GM12878 (cell line): Measurements from ENCODE around the gene FBLN1. TPM values are rescaled to one million over a fixed set of nuclear protein-coding genes. Genes with fewer than 3 reads are reported as not detected.

ENCODE experiments used
- ATAC-seq: fragments of 200-7000 bp; cut with Tn5 transposase; 3 replicates; pipeline ENCODE4 v1.9.1; 2020; ENCODE audit warnings: mild to moderate bottlenecking, moderate library complexity
- BruUV-seq: library from RNA; stranded (reverse); fragments of 400-500 nt; replicated peaks from 2 replicates; lab custom pipeline; 2021; lab: Mats Ljungman, UMichigan
- CTCF ChIA-PET: fragments of 300-600 bp; sonication (Branson Sonifier 250); formaldehyde crosslinking; extraction: SDS; loops from one replicate; lab custom pipeline; 2021; ENCODE audit warnings: inconsistent platforms; lab: Yijun Ruan, JAX
- POLR2A ChIA-PET: fragments of 350-600 bp; formaldehyde crosslinking; extraction: SDS; loops from one replicate; lab custom pipeline; 2021; ENCODE audit warnings: inconsistent platforms; lab: Charles Lee
- RAD21 ChIA-PET: fragments of 300-600 bp; sonication (Branson Sonifier 250); formaldehyde crosslinking; loops from one replicate; lab custom pipeline; 2023; ENCODE audit warnings: antibody characterized with exemption; ENCODE audit not compliant: unreplicated experiment; lab: Charles Lee
- SMC1A ChIA-PET: fragments of 300-600 bp; sonication (Branson Sonifier 250); formaldehyde crosslinking; loops from one replicate; lab custom pipeline; 2023; ENCODE audit not compliant: unreplicated experiment, uncharacterized antibody; lab: Charles Lee
- DNase-seq: peaks from one replicate; pipeline ENCODE4 v3.0.0-alpha.2; 2011; ENCODE audit warnings: low read depth, low spot score
- FAIRE-seq: peaks from 3 replicates; lab custom pipeline; 2011; peaks lifted over from hg19 to GRCh38; lab: Jason Lieb, UNC
- H2AFZ ChIP-seq: 2 replicates; pipeline ENCODE4 v1.6.0; 2011; ENCODE audit warnings: low read depth, low read length, control low read depth; ENCODE audit not compliant: control insufficient read depth
- H3K27ac ChIP-seq: 2 replicates; pipeline ENCODE4 v1.5.1; 2011; ENCODE audit warnings: control low read depth; ENCODE audit not compliant: control insufficient read depth, insufficient read depth
- H3K27me3 ChIP-seq, 2 experiments: replicated peaks in 1 of 2; 2 replicates each; pipeline versions ENCODE4 v1.6.0 to v1.6.1; 2011; ENCODE audit warnings: low read length in 1 of 2; ENCODE audit not compliant: control insufficient read depth in 2 of 2, insufficient read depth in 2 of 2
- H3K36me3 ChIP-seq, 2 experiments: 2 replicates each; pipeline ENCODE4 v1.5.1; 2011; ENCODE audit warnings: low read length in 1 of 2; ENCODE audit not compliant: control insufficient read depth in 2 of 2, insufficient read depth in 2 of 2
- H3K4me1 ChIP-seq: 2 replicates; pipeline ENCODE4 v1.6.1; 2011; ENCODE audit warnings: mild to moderate bottlenecking, low read length, moderate library complexity, mixed read lengths; ENCODE audit not compliant: control insufficient read depth, insufficient read depth
- H3K4me2 ChIP-seq: 2 replicates; pipeline ENCODE4 v1.6.0; 2011; ENCODE audit warnings: control low read depth; ENCODE audit not compliant: control insufficient read depth, insufficient read depth
- H3K4me3 ChIP-seq: fragments of 200-600 bp; sonication (generic); 2 replicates; pipeline ENCODE4 v1.5.1; 2016
- H3K79me2 ChIP-seq: 2 replicates; pipeline ENCODE4 v1.6.0; 2011; ENCODE audit warnings: low read length; ENCODE audit not compliant: control insufficient read depth, insufficient read depth
- H3K9ac ChIP-seq: 2 replicates; pipeline ENCODE4 v1.8.0; 2011; ENCODE audit warnings: low read length, control low read depth, mixed read lengths; ENCODE audit not compliant: control insufficient read depth, insufficient read depth
- H3K9me3 ChIP-seq: replicated peaks from 3 replicates; pipeline ENCODE4 v1.5.1; 2011; ENCODE audit warnings: mild to moderate bottlenecking, low read length; ENCODE audit not compliant: control insufficient read depth, insufficient read depth
- H4K20me1 ChIP-seq: 2 replicates; pipeline ENCODE4 v1.6.0; 2011; ENCODE audit not compliant: control insufficient read depth, insufficient read depth
- KDM1A ChIP-seq: fragments of 200-600 bp; sonication (generic); IDR thresholded peaks from 2 replicates; pipeline ENCODE4 v1.6.1; 2016; ENCODE audit warnings: borderline replicate concordance
- TCF3 ChIP-seq: IDR thresholded peaks from 2 replicates; pipeline ENCODE4 v1.6.1; 2012; ENCODE audit warnings: low read depth, mild to moderate bottlenecking, low read length, borderline replicate concordance; ENCODE audit not compliant: insufficient read depth
- WGBS: methylation state at CpG from one replicate; pipeline ENCODE4 v1.1.6; 2016; ENCODE audit warnings: low lambda C conversion rate; ENCODE audit not compliant: insufficient replicate concordance, insufficient coverage; ENCODE audit errors: missing lambda C conversion rate; 5-methylcytosine and 5-hydroxymethylcytosine counted together
- in situ Hi-C: fragments of 300-500 bp; cut with MboI; formaldehyde crosslinking; loops from 9 replicates; pipeline ENCODE4 v1.14.3; 2018; ENCODE audit warnings: mixed read lengths
- intact Hi-C: fragments of 100-400 bp; cut with micrococcal nuclease; formaldehyde crosslinking; loops from one replicate; pipeline ENCODE4 v1.14.2; 2022; ENCODE audit not compliant: unreplicated experiment
- polyA plus RNA-seq, 11 experiments: library from polyadenylated mRNA; depleted of rRNA in 4 of 11; unstranded in 6 of 11; stranded (reverse) in 5 of 11; fragments of >200 nt; fragmentation: Nextera tagmentation in 4 of 11; fragmentation: Illumina TruSeq in 1 of 11; extraction: Ambion mirVana in 4 of 11; extraction: Trizol in 1 of 11; gene quantifications; 1 replicate in 1 of 11; 2 replicates in 10 of 11; pipeline versions ENCODE4 v1.2.1 to v1.2.3, GENCODE V29; 2011 to 2016; ENCODE audit warnings: inconsistent platforms in 2 of 11, missing spikeins in 2 of 11, low read depth in 1 of 11
- total RNA-seq, 4 experiments: library from RNA; depleted of rRNA in 3 of 4; stranded (reverse); fragments of >200 nt in 3 of 4; fragmentation: Illumina TruSeq in 1 of 4; extraction: Trizol in 1 of 4; gene quantifications; 2 replicates each; pipeline versions ENCODE4 v1.2.1 to v1.2.3, GENCODE V29; 2013 to 2021
- TF ChIP-seq, protein P1 (sequence below): fragments of 450-650 bp; formaldehyde crosslinking; IDR thresholded peaks from 2 replicates; pipeline ENCODE4 v1.4.0; 2022; ENCODE audit warnings: mild to moderate bottlenecking, moderate library complexity
- TF ChIP-seq, protein P2 (sequence below): fragments of 450-650 bp; IDR thresholded peaks from 2 replicates; pipeline ENCODE4 v1.6.1; 2017; ENCODE audit warnings: mild to moderate bottlenecking
- TF ChIP-seq, protein P3 (sequence below): fragments of 450-650 bp; IDR thresholded peaks from 2 replicates; pipeline ENCODE4 v1.6.1; 2016; ENCODE audit warnings: mild to moderate bottlenecking, moderate library complexity, borderline replicate concordance

FBLN1 gene
- total and polyA plus RNA-seq, 10 of the 15 experiments (the other 5 are each of a cell fraction or from before 2014, with no cell fraction given), result 0.20 to 0.51 TPM; not detected in 8

DNA sequence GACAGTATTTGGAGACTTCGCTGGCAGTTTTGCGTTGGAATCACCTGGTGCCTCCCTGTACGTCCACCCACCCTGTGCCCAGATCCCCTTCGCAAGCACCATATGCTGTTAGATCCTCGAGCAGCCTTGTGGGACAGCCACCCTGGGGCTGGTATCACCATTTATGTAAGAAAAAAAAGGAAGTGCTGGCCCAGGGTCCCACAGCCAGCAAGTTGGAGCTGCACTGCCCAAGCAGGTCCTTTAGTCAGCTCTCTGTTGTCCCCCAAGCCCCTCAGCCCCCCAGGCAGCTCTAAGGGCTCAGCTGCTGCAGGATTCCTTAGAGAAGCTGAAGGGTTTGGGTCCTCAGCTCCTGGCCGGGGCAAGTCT is 80.3 kb downstream of the FBLN1 start (continued):
- TF ChIP-seq, protein P1, sequence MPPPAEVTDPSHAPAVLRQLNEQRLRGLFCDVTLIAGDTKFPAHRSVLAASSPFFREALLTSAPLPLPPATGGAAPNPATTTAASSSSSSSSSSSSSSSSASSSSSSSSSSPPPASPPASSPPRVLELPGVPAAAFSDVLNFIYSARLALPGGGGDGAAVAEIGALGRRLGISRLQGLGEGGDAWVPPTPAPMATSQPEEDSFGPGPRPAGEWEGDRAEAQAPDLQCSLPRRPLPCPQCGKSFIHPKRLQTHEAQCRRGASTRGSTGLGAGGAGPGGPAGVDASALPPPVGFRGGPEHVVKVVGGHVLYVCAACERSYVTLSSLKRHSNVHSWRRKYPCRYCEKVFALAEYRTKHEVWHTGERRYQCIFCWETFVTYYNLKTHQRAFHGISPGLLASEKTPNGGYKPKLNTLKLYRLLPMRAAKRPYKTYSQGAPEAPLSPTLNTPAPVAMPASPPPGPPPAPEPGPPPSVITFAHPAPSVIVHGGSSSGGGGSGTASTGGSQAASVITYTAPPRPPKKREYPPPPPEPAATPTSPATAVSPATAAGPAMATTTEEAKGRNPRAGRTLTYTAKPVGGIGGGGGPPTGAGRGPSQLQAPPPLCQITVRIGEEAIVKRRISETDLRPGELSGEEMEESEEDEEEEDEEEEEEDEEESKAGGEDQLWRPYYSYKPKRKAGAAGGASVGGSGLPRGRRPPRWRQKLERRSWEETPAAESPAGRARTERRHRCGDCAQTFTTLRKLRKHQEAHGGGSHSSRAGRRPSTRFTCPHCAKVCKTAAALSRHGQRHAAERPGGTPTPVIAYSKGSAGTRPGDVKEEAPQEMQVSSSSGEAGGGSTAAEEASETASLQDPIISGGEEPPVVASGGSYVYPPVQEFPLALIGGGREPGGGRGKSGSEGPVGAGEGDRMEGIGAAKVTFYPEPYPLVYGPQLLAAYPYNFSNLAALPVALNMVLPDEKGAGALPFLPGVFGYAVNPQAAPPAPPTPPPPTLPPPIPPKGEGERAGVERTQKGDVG, result no peak
- TF ChIP-seq, protein P2, sequence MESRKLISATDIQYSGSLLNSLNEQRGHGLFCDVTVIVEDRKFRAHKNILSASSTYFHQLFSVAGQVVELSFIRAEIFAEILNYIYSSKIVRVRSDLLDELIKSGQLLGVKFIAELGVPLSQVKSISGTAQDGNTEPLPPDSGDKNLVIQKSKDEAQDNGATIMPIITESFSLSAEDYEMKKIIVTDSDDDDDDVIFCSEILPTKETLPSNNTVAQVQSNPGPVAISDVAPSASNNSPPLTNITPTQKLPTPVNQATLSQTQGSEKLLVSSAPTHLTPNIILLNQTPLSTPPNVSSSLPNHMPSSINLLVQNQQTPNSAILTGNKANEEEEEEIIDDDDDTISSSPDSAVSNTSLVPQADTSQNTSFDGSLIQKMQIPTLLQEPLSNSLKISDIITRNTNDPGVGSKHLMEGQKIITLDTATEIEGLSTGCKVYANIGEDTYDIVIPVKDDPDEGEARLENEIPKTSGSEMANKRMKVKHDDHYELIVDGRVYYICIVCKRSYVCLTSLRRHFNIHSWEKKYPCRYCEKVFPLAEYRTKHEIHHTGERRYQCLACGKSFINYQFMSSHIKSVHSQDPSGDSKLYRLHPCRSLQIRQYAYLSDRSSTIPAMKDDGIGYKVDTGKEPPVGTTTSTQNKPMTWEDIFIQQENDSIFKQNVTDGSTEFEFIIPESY, result no peak

DNA sequence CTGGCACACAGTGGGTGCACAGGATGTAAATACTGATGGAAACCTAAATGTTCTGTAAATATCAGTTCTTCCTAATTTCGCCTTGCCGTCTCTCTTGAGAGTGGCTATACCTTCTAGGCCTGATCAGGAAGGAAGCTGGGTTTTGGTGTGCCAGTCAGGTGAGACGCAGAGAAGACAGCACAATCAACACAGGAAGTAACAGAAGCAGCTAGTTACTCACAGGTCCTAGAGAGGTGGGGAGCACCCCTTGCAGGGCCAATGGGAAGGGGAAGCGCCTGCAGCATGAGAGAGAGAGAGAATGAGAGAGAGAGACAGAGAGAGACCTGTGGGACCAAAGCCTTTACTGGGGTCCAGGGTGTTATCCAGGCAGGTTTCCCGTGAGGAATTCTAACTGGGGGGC is 80.8 kb downstream of the FBLN1 start:
- FAIRE-seq, result no peak
- ChIA-PET POLR2A (no interaction called here), SMC1A (no interaction called here), CTCF (no interaction called here)
- intact Hi-C loops, result no loop called here
- no peak overlapping the region for H3K27ac ChIP-seq
- BruUV-seq, result no TSS peak
- H3K4me1 ChIP-seq, result peaks cover 2% of the 10 kb centered on the region
- H3K9me3 ChIP-seq, result no peaks in the 10 kb centered on the region
- WGBS, result 15% methylated on average over 5 of the region's 5 CpGs
- no peak for TF ChIP-seq TCF3
- TF ChIP-seq, protein P3, sequence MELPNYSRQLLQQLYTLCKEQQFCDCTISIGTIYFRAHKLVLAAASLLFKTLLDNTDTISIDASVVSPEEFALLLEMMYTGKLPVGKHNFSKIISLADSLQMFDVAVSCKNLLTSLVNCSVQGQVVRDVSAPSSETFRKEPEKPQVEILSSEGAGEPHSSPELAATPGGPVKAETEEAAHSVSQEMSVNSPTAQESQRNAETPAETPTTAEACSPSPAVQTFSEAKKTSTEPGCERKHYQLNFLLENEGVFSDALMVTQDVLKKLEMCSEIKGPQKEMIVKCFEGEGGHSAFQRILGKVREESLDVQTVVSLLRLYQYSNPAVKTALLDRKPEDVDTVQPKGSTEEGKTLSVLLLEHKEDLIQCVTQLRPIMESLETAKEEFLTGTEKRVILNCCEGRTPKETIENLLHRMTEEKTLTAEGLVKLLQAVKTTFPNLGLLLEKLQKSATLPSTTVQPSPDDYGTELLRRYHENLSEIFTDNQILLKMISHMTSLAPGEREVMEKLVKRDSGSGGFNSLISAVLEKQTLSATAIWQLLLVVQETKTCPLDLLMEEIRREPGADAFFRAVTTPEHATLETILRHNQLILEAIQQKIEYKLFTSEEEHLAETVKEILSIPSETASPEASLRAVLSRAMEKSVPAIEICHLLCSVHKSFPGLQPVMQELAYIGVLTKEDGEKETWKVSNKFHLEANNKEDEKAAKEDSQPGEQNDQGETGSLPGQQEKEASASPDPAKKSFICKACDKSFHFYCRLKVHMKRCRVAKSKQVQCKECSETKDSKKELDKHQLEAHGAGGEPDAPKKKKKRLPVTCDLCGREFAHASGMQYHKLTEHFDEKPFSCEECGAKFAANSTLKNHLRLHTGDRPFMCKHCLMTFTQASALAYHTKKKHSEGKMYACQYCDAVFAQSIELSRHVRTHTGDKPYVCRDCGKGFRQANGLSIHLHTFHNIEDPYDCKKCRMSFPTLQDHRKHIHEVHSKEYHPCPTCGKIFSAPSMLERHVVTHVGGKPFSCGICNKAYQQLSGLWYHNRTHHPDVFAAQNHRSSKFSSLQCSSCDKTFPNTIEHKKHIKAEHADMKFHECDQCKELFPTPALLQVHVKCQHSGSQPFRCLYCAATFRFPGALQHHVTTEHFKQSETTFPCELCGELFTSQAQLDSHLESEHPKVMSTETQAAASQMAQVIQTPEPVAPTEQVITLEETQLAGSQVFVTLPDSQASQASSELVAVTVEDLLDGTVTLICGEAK, result no peak
- no peak for TF ChIP-seq KDM1A
- TF ChIP-seq, all 136 proteins: peak for 0
- RAD21 ChIA-PET, result interaction anchor here (1.0 kb wide), 1 partner anchor 280 kb away, joined by 3 read pairs; no protein-coding TSS in a partner anchor
- no peaks in the 10 kb centered on the region; a peak in 2 of 4 replicates for H3K27me3 ChIP-seq
- no peaks in the 10 kb centered on the region for H3K36me3 ChIP-seq
- no peak overlapping the region for H3K4me2 ChIP-seq
- no peak for ATAC-seq
- H2AFZ ChIP-seq, result no peak overlapping the region; the same call in 1 of the 2 replicates
- no peak for DNase-seq
- in situ Hi-C loops, result no loop called here
- no peak overlapping the region for H3K4me3 ChIP-seq
- H4K20me1 ChIP-seq, result no peaks in the 10 kb centered on the region
- no peak overlapping the region for H3K9ac ChIP-seq
- no peaks in the 10 kb centered on the region for H3K79me2 ChIP-seq
